ENCODE data around the gene PITX1.

- TF ChIP-seq GATA3 (IDR thresholded peaks at IDR 0.05; ENCODE audit: low read depth, low read length) (no peak), GATA2 (IDR thresholded peaks at IDR 0.05; ENCODE audit: low read depth, low read length) (no peak)
Observed at GRCh38 chr5:135038813-135039270, 4.8 kb upstream of the PITX1 start.

All from SH-SY5Y (cell line).